ENCODE data around the gene MAGI2. TPM values are rescaled to one million over a fixed set of nuclear protein-coding genes. Genes with fewer than 3 reads are reported as not detected.

The MAGI2 gene
- total RNA-seq, 3 donors from 2014 or later: 9.8 to 22.7 (median 20.2) TPM

GRCh38 chr7:79403451-79403850 is 50.0 kb downstream of the MAGI2 start:
- Histone ChIP-seq H3K4me1 (no peaks in the 10 kb centered on the region), H3K9me3 (no peaks in the 10 kb centered on the region), H3K27ac (no peak overlapping the region), H3K27me3 (no peaks in the 10 kb centered on the region), H3K36me3 (no peaks in the 10 kb centered on the region), H3K4me3 (no peak overlapping the region)
- intact Hi-C loops (cut with DNase I; ENCODE audit: low total_unique reads): no loop called here
- no peak for TF ChIP-seq POLR2AphosphoS5 (IDR thresholded peaks at IDR 0.05)
- no peak for TF ChIP-seq CTCF (IDR thresholded peaks at IDR 0.05)
- no peak for DNase-seq (ENCODE audit: low spot score in 2 of 2)

- Histone ChIP-seq H3K4me1 (no peaks in the 10 kb centered on the region), H3K4me3 (no peak overlapping the region)
These were observed 52.2 kb downstream of the MAGI2 start for GRCh38 chr7:79401254-79401653.

DNA sequence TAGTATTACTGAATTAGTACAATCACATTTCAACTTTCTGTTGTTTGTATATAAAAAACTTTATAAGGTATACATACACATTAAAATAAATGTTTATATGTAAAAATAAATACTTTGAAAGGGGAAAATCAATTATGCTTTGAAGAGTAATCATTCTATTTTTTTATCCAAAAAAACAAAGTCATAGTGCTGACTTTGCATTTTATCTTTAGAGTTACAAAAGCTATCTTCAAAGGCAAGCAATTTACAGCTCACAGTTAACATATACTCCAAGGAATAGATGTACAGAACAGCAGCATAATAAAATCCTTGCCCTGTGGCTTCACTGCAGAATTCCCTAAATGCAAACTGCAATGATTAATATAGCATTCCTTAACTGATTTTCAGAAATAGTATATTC is 53.2 kb downstream of the MAGI2 start:
- H3K4me3 ChIP-seq: no peak overlapping the region
- TF ChIP-seq CTCF (IDR thresholded peaks at IDR 0.05) (no peak), POLR2AphosphoS5 (IDR thresholded peaks at IDR 0.05) (no peak), POLR2A (IDR thresholded peaks at IDR 0.05) (no peak)
- no peaks in the 10 kb centered on the region for H3K9me3 ChIP-seq
- H3K4me1 ChIP-seq: no peaks in the 10 kb centered on the region
- no peaks in the 10 kb centered on the region for H3K27me3 ChIP-seq
- intact Hi-C loops (cut with DNase I; ENCODE audit: low total_unique reads): no loop called here
- DNase-seq (ENCODE audit: low spot score in 2 of 2): no peak
- H3K36me3 ChIP-seq: no peaks in the 10 kb centered on the region
- H3K27ac ChIP-seq: no peak overlapping the region

More at GRCh38 chr7:79401254-79401653, 52.2 kb downstream of the MAGI2 start:
- Histone ChIP-seq H3K36me3 (no peaks in the 10 kb centered on the region), H3K27me3 (no peaks in the 10 kb centered on the region), H3K9me3 (no peaks in the 10 kb centered on the region), H3K27ac (no peak overlapping the region)
- no peak for DNase-seq (ENCODE audit: low spot score in 2 of 2)
- intact Hi-C loops (cut with DNase I; ENCODE audit: low total_unique reads): no loop called here
- TF ChIP-seq POLR2A (IDR thresholded peaks at IDR 0.05): no peak
- no peak for TF ChIP-seq POLR2AphosphoS5 (IDR thresholded peaks at IDR 0.05)
- TF ChIP-seq CTCF (IDR thresholded peaks at IDR 0.05): no peak

- H3K27ac ChIP-seq: peak overlapping the region; percentile 18 to 48
- TF ChIP-seq CTCF (IDR thresholded peaks at IDR 0.05): no peak
- no peak for TF ChIP-seq POLR2A (IDR thresholded peaks at IDR 0.05)
- TF ChIP-seq POLR2AphosphoS5 (IDR thresholded peaks at IDR 0.05): no peak
These were observed 55.2 kb downstream of the MAGI2 start for GRCh38 chr7:79398138-79398749.

GRCh38 chr7:79386688-79387422 is 66.6 kb downstream of the MAGI2 start:
- TF ChIP-seq CTCF (IDR thresholded peaks at IDR 0.05): no peak
- no peak for TF ChIP-seq POLR2AphosphoS5 (IDR thresholded peaks at IDR 0.05)
- no peak for TF ChIP-seq POLR2A (IDR thresholded peaks at IDR 0.05)
- intact Hi-C loops (cut with DNase I; ENCODE audit: low total_unique reads): no loop called here
- Histone ChIP-seq H3K27me3 (no peaks in the 10 kb centered on the region), H3K27ac (no peak overlapping the region), H3K9me3 (no peaks in the 10 kb centered on the region), H3K36me3 (no peaks in the 10 kb centered on the region), H3K4me3 (no peak overlapping the region), H3K4me1 (no peaks in the 10 kb centered on the region)
- no peak for DNase-seq (ENCODE audit: low spot score in 2 of 2)

More at GRCh38 chr7:79398138-79398749, 55.2 kb downstream of the MAGI2 start:
- Histone ChIP-seq H3K9me3 (no peaks in the 10 kb centered on the region), H3K4me3 (no peak overlapping the region), H3K36me3 (no peaks in the 10 kb centered on the region), H3K27me3 (no peaks in the 10 kb centered on the region), H3K4me1 (no peaks in the 10 kb centered on the region)
- DNase-seq (ENCODE audit: low spot score in 2 of 2): no peak
- intact Hi-C loops (cut with DNase I; ENCODE audit: low total_unique reads): no loop called here

Data from breast epithelium (tissue), 4 donors.